PC-9 (cell line): ENCODE data around the gene KIDINS220. TPM values are rescaled to one million over a fixed set of nuclear protein-coding genes. Genes with fewer than 3 reads are reported as not detected.

Experiments used
- BruUV-seq: library from RNA; stranded (reverse); fragments of 400-500 nt; replicated peaks from 2 replicates; lab custom pipeline; 2021; lab: Mats Ljungman, UMichigan
- CTCF ChIA-PET: fragments of 300-600 bp; sonication (Branson Sonifier 250); formaldehyde crosslinking; loops from one replicate; lab custom pipeline; 2022; ENCODE audit warnings: antibody characterized with exemption; lab: Charles Lee
- POLR2A ChIA-PET: fragments of 300-600 bp; sonication (Branson Sonifier 250); formaldehyde crosslinking; loops from one replicate; lab custom pipeline; 2022; ENCODE audit warnings: antibody characterized with exemption; ENCODE audit not compliant: unreplicated experiment; lab: Charles Lee
- DNase-seq, 2 experiments: peaks; one replicate each; pipeline versions ENCODE4 v3.0.0 to v3.0.0-alpha.2; 2015 to 2022; ENCODE audit warnings: mixed read lengths in 1 of 2
- H2AFZ ChIP-seq: fragments of 200-600 bp; sonication (generic); 2 replicates; pipeline ENCODE4 v1.8.1; 2017; ENCODE audit warnings: antibody characterized with exemption
- H3F3A ChIP-seq: fragments of 200-600 bp; sonication (generic); 2 replicates; pipeline ENCODE4 v1.8.1; 2017; ENCODE audit warnings: antibody characterized with exemption, mild to moderate bottlenecking, low read depth; ENCODE audit not compliant: insufficient read depth
- H3K27ac ChIP-seq: fragments of 200-600 bp; sonication (generic); 2 replicates; pipeline ENCODE4 v1.6.1; 2016; ENCODE audit warnings: mixed run types
- H3K27me3 ChIP-seq: fragments of 200-600 bp; sonication (generic); 2 replicates; pipeline ENCODE4 v1.6.1; 2016; ENCODE audit warnings: low read depth, mixed run types; ENCODE audit not compliant: insufficient read depth
- H3K36me3 ChIP-seq: fragments of 200-600 bp; sonication (generic); 2 replicates; pipeline ENCODE4 v1.6.1; 2016; ENCODE audit warnings: low read depth, mixed run types
- H3K4me1 ChIP-seq: fragments of 200-600 bp; sonication (generic); replicated peaks from 2 replicates; pipeline ENCODE4 v1.6.1; 2016; ENCODE audit warnings: mixed run types; ENCODE audit not compliant: insufficient read depth
- H3K4me2 ChIP-seq: fragments of 200-600 bp; sonication (generic); 2 replicates; pipeline ENCODE4 v1.6.1; 2017; ENCODE audit warnings: mixed run types
- H3K4me3 ChIP-seq: fragments of 200-600 bp; sonication (generic); 2 replicates; pipeline ENCODE4 v1.6.1; 2016; ENCODE audit warnings: mixed run types
- H3K79me2 ChIP-seq: fragments of 200-600 bp; sonication (generic); 2 replicates; pipeline ENCODE4 v1.6.1; 2017; ENCODE audit warnings: low read depth, mixed run types
- H3K9me2 ChIP-seq: fragments of 200-600 bp; sonication (generic); 2 replicates; pipeline ENCODE4 v1.8.1; 2017; ENCODE audit warnings: mild to moderate bottlenecking; ENCODE audit not compliant: insufficient read depth
- H3K9me3 ChIP-seq: fragments of 200-600 bp; sonication (generic); 2 replicates; pipeline ENCODE4 v1.8.1; 2016; ENCODE audit warnings: low read depth; ENCODE audit not compliant: insufficient read depth
- H4K20me1 ChIP-seq: fragments of 200-600 bp; sonication (generic); 2 replicates; pipeline ENCODE4 v1.8.1; 2017; ENCODE audit not compliant: insufficient read depth
- CTCF ChIP-seq: fragments of 200-600 bp; sonication (generic); conservative IDR thresholded peaks from 2 replicates; pipeline ENCODE4 v1.6.1; 2017; ENCODE audit warnings: mixed run types, antibody characterized with exemption, mild to moderate bottlenecking, moderate library complexity
- EZH2 ChIP-seq: fragments of 200-600 bp; sonication (generic); IDR thresholded peaks from 2 replicates; pipeline ENCODE4 v1.8.0; 2017; ENCODE audit warnings: antibody characterized with exemption, low read depth
- intact Hi-C: fragments of 100-400 bp; cut with micrococcal nuclease; formaldehyde crosslinking; loops from one replicate; pipeline ENCODE4 v1.10.0; 2022; ENCODE audit not compliant: unreplicated experiment
- total RNA-seq: library from RNA; stranded (reverse); gene quantifications from 2 replicates; pipeline ENCODE4 v1.2.3, GENCODE V29; 2021

KIDINS220 gene
- total RNA-seq, 1 experiment from 2014 or later: 13.9 TPM

GRCh38 chr2:8856176-8856575, 18.8 kb upstream of the KIDINS220 start:
- no peak overlapping the region for H2AFZ ChIP-seq
- no peak for TF ChIP-seq CTCF
- no peak for TF ChIP-seq EZH2
- no peaks in the 10 kb centered on the region for H4K20me1 ChIP-seq
- BruUV-seq: no TSS peak
- intact Hi-C loops: no loop called here
- H3K4me2 ChIP-seq: no peak overlapping the region
- POLR2A ChIA-PET: no interaction called here
- no peaks in the 10 kb centered on the region for H3K79me2 ChIP-seq
- H3K9me2 ChIP-seq: no peaks in the 10 kb centered on the region
- DNase-seq: no peak
- H3K4me1 ChIP-seq: no peaks in the 10 kb centered on the region
- H3K4me3 ChIP-seq: no peak overlapping the region
- H3F3A ChIP-seq: no peaks in the 10 kb centered on the region; the same call in 1 of the 2 replicates
- no peak overlapping the region for H3K27ac ChIP-seq
- 0 out of 2 replicates have a peak, but pooled peaks cover 5% of the 10 kb centered on the region for H3K36me3 ChIP-seq
- no peaks in the 10 kb centered on the region for H3K9me3 ChIP-seq
- H3K27me3 ChIP-seq: no peaks in the 10 kb centered on the region
- CTCF ChIA-PET: no interaction called here

- no peak overlapping the region for H3K4me3 ChIP-seq
- POLR2A ChIA-PET: no interaction called here
- no peak overlapping the region for H3K4me2 ChIP-seq
- no peak for TF ChIP-seq CTCF
- no peak for TF ChIP-seq EZH2
- H3K9me2 ChIP-seq: no peaks in the 10 kb centered on the region
- no peak overlapping the region for H2AFZ ChIP-seq
- no peak for DNase-seq
- H3K36me3 ChIP-seq: 0 out of 2 replicates have a peak, but pooled peaks cover 5% of the 10 kb centered on the region
- no peaks in the 10 kb centered on the region for H4K20me1 ChIP-seq
- intact Hi-C loops: no loop called here
- no peaks in the 10 kb centered on the region for H3K4me1 ChIP-seq
- H3K79me2 ChIP-seq: no peaks in the 10 kb centered on the region
- no peak overlapping the region for H3K27ac ChIP-seq
- CTCF ChIA-PET: no interaction called here
- H3K9me3 ChIP-seq: no peaks in the 10 kb centered on the region
- no TSS peak for BruUV-seq
- no peaks in the 10 kb centered on the region for H3K27me3 ChIP-seq
- no peaks in the 10 kb centered on the region; the same call in 1 of the 2 replicates for H3F3A ChIP-seq
Measured at GRCh38 chr2:8855010-8855409, 17.6 kb upstream of the KIDINS220 start.

GRCh38 chr2:8853426-8853825, 16.0 kb upstream of the KIDINS220 start:
- no peaks in the 10 kb centered on the region for H3K27me3 ChIP-seq
- ChIA-PET CTCF (no interaction called here), POLR2A (no interaction called here)
- no peak for DNase-seq
- H3K9me3 ChIP-seq: no peaks in the 10 kb centered on the region
- H2AFZ ChIP-seq: no peak overlapping the region
- intact Hi-C loops: no loop called here
- H3K36me3 ChIP-seq: 0 out of 2 replicates have a peak, but pooled peaks cover 5% of the 10 kb centered on the region
- no peak overlapping the region for H3K4me3 ChIP-seq
- TF ChIP-seq CTCF (no peak), EZH2 (no peak)
- no peaks in the 10 kb centered on the region for H3K9me2 ChIP-seq
- no peaks in the 10 kb centered on the region for H4K20me1 ChIP-seq
- no peaks in the 10 kb centered on the region; the same call in 1 of the 2 replicates for H3F3A ChIP-seq
- no TSS peak for BruUV-seq
- no peak overlapping the region for H3K4me2 ChIP-seq
- H3K79me2 ChIP-seq: no peaks in the 10 kb centered on the region
- H3K4me1 ChIP-seq: no peaks in the 10 kb centered on the region
- H3K27ac ChIP-seq: no peak overlapping the region
